Measurements from ENCODE around the gene CLHC1.

- no peak for TF ChIP-seq CTCF (IDR thresholded peaks at IDR 0.05)
- no peak for TF ChIP-seq EZH2phosphoT487 (IDR thresholded peaks at IDR 0.05)
- peak; percentile 25 for TF ChIP-seq EZH2 (IDR thresholded peaks at IDR 0.05)
Observed at GRCh38 chr2:55232863-55233657, 967 bp upstream of the CLHC1 start.
